Sigmoid colon (tissue), 7 donors: Measurements from ENCODE around the gene CDH20. TPM values are rescaled to one million over a fixed set of nuclear protein-coding genes. Genes with fewer than 3 reads are reported as not detected.

ENCODE experiments used
- DNase-seq: peaks from one replicate; pipeline ENCODE4 v3.0.0-alpha.2; 2019
- H3K27ac ChIP-seq, 4 donors: fragments of 200-600 bp; sonication (generic); one replicate each; pipeline ENCODE4 v1.5.1; 2016 to 2019; ENCODE audit warnings: mild to moderate bottlenecking in 1 of 4
- H3K27me3 ChIP-seq, 3 donors: fragments of 200-600 bp; sonication (generic); one replicate each; pipeline ENCODE4 v1.5.1; 2019; ENCODE audit warnings: mild to moderate bottlenecking in 1 of 3
- H3K36me3 ChIP-seq, 4 donors: fragments of 200-600 bp; sonication (generic); one replicate each; pipeline ENCODE4 v1.5.1; 2016 to 2019
- H3K4me1 ChIP-seq, 4 donors: fragments of 200-600 bp; sonication (generic); one replicate each; pipeline ENCODE4 v1.5.1; 2017 to 2019
- H3K4me3 ChIP-seq, 4 donors: fragments of 200-600 bp; sonication (generic); one replicate each; pipeline ENCODE4 v1.5.1; 2017 to 2019; ENCODE audit warnings: mild to moderate bottlenecking in 2 of 4, moderate library complexity in 1 of 4
- H3K9me3 ChIP-seq, 4 donors: fragments of 200-600 bp in 3 of 4; sonication (generic) in 3 of 4; one replicate each; pipeline versions ENCODE4 v1.5.1 to v1.6.1; 2013 to 2019
- CTCF ChIP-seq, 4 experiments: fragments of 450-650 bp in 3 of 4; fragments of 200-600 bp in 1 of 4; IDR thresholded peaks; one replicate each; pipeline ENCODE4 v1.5.1; 2016 to 2019; ENCODE audit warnings: antibody characterized with exemption in 4 of 4, mild to moderate bottlenecking in 3 of 4, moderate library complexity in 2 of 4
- EP300 ChIP-seq, 4 donors: sonication (generic); formaldehyde crosslinking; IDR thresholded peaks; one replicate each; pipeline ENCODE4 v1.6.1; 2017; ENCODE audit warnings: antibody characterized with exemption in 4 of 4
- POLR2A ChIP-seq, 2 donors: fragments of 450-650 bp; IDR thresholded peaks; one replicate each; pipeline ENCODE4 v1.6.1; 2016; ENCODE audit warnings: antibody characterized with exemption in 2 of 2, mild to moderate bottlenecking in 2 of 2, moderate library complexity in 2 of 2
- POLR2AphosphoS5 ChIP-seq, 4 donors: sonication (generic); formaldehyde crosslinking; IDR thresholded peaks; one replicate each; pipeline ENCODE4 v1.6.1; 2017; ENCODE audit warnings: antibody characterized with exemption in 4 of 4
- WGBS, 2 donors: extraction: QIAGEN DNeasy Blood & Tissue Kit; methylation state at CpG; one replicate each; pipeline ENCODE4 v1.1.7; 2013; 5-methylcytosine and 5-hydroxymethylcytosine counted together
- intact Hi-C: fragments of 100-400 bp; cut with DNase I; formaldehyde crosslinking; loops from one replicate; pipeline ENCODE4 v1.15.1; 2023
- polyA plus RNA-seq, 3 donors: library from polyadenylated mRNA; stranded (reverse); fragments of 200-250 nt; gene quantifications; one replicate each; pipeline ENCODE4 v1.2.3, GENCODE V29; 2013
- total RNA-seq, 4 donors: library from RNA; depleted of rRNA; stranded (reverse); fragments of >200 nt; gene quantifications; one replicate each; pipeline ENCODE4 v1.1.0, GENCODE V29; 2016
- donor health status: healthy with polysubstance abuse.
- donor health status: Bipolar disorder and iron deficiency.
- donor health status: healthy.

CDH20 gene
- total and polyA plus RNA-seq, 7 donors = under 0.01 to 0.33 (median 0.21) TPM; not detected in 3

- H3K4me1 ChIP-seq = no peaks in the 10 kb centered on the region
- no peaks in the 10 kb centered on the region for H3K9me3 ChIP-seq
- no peak overlapping the region for H3K4me3 ChIP-seq
- no peaks in the 10 kb centered on the region for H3K27me3 ChIP-seq
- H3K27ac ChIP-seq = no peak overlapping the region
- no peaks in the 10 kb centered on the region for H3K36me3 ChIP-seq
- intact Hi-C loops = no loop called here
- WGBS, 2 donors = 83 to 88% methylated on average over 1 of the region's 1 CpG
- TF ChIP-seq CTCF (IDR thresholded peaks at IDR 0.05) = no peak
- no peak for TF ChIP-seq POLR2AphosphoS5 (IDR thresholded peaks at IDR 0.05)
- TF ChIP-seq POLR2A (IDR thresholded peaks at IDR 0.05) = no peak
- TF ChIP-seq EP300 (IDR thresholded peaks at IDR 0.05) = no peak
- DNase-seq = no peak
These were observed 18.8 kb downstream of the CDH20 start for GRCh38 chr18:61352059-61352458.

GRCh38 chr18:61352611-61353010 lies 19.4 kb downstream of the CDH20 start:
- no peak for TF ChIP-seq POLR2AphosphoS5 (IDR thresholded peaks at IDR 0.05)
- TF ChIP-seq POLR2A (IDR thresholded peaks at IDR 0.05) = no peak
- TF ChIP-seq EP300 (IDR thresholded peaks at IDR 0.05) = no peak
- no peaks in the 10 kb centered on the region for H3K9me3 ChIP-seq
- H3K36me3 ChIP-seq = no peaks in the 10 kb centered on the region
- H3K4me3 ChIP-seq = no peak overlapping the region
- no peak for DNase-seq
- H3K27ac ChIP-seq = no peak overlapping the region
- H3K27me3 ChIP-seq = no peaks in the 10 kb centered on the region
- intact Hi-C loops = no loop called here
- no peaks in the 10 kb centered on the region for H3K4me1 ChIP-seq

GRCh38 chr18:61360404-61361383 lies 27.5 kb downstream of the CDH20 start:
- no peaks in the 10 kb centered on the region for H3K27me3 ChIP-seq
- no peak for DNase-seq
- H3K9me3 ChIP-seq = no peaks in the 10 kb centered on the region
- TF ChIP-seq POLR2A (IDR thresholded peaks at IDR 0.05) (no peak), EP300 (IDR thresholded peaks at IDR 0.05) (no peak), CTCF (IDR thresholded peaks at IDR 0.05) (no peak), POLR2AphosphoS5 (IDR thresholded peaks at IDR 0.05) (no peak)
- H3K4me3 ChIP-seq = no peak overlapping the region
- H3K27ac ChIP-seq = no peak overlapping the region
- H3K36me3 ChIP-seq = no peaks in the 10 kb centered on the region
- WGBS, 2 donors = 25 to 31% methylated on average over 7 of the region's 7 CpGs
- intact Hi-C loops = no loop called here
- no peaks in the 10 kb centered on the region for H3K4me1 ChIP-seq

- intact Hi-C loops = no loop called here
- TF ChIP-seq CTCF (IDR thresholded peaks at IDR 0.05) (no peak), POLR2AphosphoS5 (IDR thresholded peaks at IDR 0.05) (no peak), POLR2A (IDR thresholded peaks at IDR 0.05) (no peak), EP300 (IDR thresholded peaks at IDR 0.05) (no peak)
- DNase-seq = no peak
- H3K27me3 ChIP-seq = no peaks in the 10 kb centered on the region
- H3K36me3 ChIP-seq = no peaks in the 10 kb centered on the region
- no peak overlapping the region for H3K4me3 ChIP-seq
- 94 to 95% methylated on average over 1 of the region's 1 CpG for WGBS, 2 donors
- no peak overlapping the region for H3K27ac ChIP-seq
- no peaks in the 10 kb centered on the region for H3K9me3 ChIP-seq
- H3K4me1 ChIP-seq = no peaks in the 10 kb centered on the region
These were observed 29.3 kb downstream of the CDH20 start for GRCh38 chr18:61362511-61362910.

GRCh38 chr18:61364953-61365352 lies 31.7 kb downstream of the CDH20 start:
- DNase-seq = no peak
- no peak overlapping the region for H3K4me3 ChIP-seq
- no peaks in the 10 kb centered on the region for H3K27me3 ChIP-seq
- no peak for TF ChIP-seq POLR2AphosphoS5 (IDR thresholded peaks at IDR 0.05)
- TF ChIP-seq EP300 (IDR thresholded peaks at IDR 0.05) = no peak
- no peak for TF ChIP-seq CTCF (IDR thresholded peaks at IDR 0.05)
- TF ChIP-seq POLR2A (IDR thresholded peaks at IDR 0.05) = no peak
- intact Hi-C loops = no loop called here
- H3K36me3 ChIP-seq = no peaks in the 10 kb centered on the region
- WGBS, 2 donors = 94 to 95% methylated on average over 1 of the region's 1 CpG
- no peaks in the 10 kb centered on the region for H3K9me3 ChIP-seq
- H3K4me1 ChIP-seq = no peaks in the 10 kb centered on the region
- H3K27ac ChIP-seq = no peak overlapping the region
